NCI-H1694 treated with DMSO at 0.1 percent for 48 hours (cell line): ENCODE measurements around the gene TSFM.

Experiments used
- DNase-seq: peaks from one replicate; lab custom pipeline; 2025; lab: John Stamatoyannopoulos, UW

The TSFM gene

DNA sequence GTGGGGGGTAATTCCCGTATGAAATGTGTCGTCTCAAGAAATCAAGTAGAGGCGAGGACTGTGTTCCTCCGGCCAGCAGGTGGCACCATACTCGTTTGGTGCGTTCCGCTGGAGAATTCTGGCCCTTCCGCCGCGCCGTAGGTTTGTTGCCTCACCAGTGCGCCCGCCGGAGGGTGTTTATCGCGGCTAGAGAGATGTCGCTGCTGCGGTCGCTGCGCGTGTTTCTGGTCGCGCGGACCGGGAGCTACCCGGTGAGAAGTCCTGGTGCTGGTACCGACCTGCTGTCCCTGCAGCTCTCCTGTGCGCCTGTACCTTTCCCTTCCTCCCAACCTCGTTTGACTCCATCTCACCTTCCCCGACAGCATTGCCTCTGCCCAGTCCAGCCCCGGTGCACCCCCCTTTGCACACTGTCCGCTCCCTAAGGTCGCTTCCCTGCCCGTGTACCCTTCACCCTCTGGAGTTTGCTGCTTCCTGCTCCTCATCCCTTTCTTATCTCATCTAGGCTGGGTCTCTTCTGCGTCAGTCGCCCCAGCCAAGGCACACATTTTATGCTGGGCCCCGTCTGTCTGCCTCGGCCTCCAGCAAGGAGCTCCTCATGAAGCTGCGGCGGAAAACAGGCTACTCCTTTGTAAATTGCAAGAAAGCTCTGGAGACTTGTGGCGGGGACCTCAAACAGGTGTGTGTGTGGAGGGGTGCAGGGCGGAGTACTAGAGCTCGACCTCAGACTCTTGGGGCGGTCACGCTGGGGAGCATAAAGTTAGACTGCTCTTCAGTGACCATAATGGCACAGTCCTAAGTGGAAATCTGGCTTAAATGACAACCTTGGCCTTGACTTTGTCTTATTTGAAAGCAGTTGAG, at the start of gene TSFM:
TSFM (plus strand) TSS at position 180 of the 858 bp plus-strand sequence; CDS start at position 195, 15 bp downstream.
- DNase-seq = peak; percentile 75

DNA sequence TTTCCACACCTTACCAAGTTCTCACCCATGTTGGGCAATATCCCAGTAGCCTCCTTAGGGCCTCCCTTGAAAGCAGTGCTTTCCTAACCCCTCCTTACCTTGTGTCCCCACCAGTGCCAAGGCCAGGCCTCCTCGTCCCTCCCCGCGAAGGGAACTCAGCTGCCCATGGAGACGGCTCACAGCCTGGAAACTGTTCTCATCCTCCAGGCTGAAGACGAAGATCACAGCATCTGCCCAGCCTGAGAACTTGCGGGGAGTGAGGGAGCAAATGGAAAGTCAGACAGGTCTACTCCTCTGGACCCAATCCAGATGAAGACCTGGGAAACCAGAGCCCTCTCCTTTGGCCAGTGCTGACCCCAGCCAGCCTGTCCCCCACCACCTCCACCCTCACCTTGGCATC, 48.7 kb upstream of the TSFM start:
- no peak for DNase-seq

GRCh38 chr12:57734591-57734990, 48.0 kb upstream of the TSFM start:
- no peak for DNase-seq

GRCh38 chr12:57735198-57735855, 47.3 kb upstream of the TSFM start:
- no peak for DNase-seq

- no peak for DNase-seq
Measured at GRCh38 chr12:57735952-57736740, 46.4 kb upstream of the TSFM start.

GRCh38 chr12:57736741-57737466, 45.7 kb upstream of the TSFM start:
- DNase-seq = no peak

GRCh38 chr12:57737467-57738460, 44.8 kb upstream of the TSFM start:
- DNase-seq = no peak

DNA sequence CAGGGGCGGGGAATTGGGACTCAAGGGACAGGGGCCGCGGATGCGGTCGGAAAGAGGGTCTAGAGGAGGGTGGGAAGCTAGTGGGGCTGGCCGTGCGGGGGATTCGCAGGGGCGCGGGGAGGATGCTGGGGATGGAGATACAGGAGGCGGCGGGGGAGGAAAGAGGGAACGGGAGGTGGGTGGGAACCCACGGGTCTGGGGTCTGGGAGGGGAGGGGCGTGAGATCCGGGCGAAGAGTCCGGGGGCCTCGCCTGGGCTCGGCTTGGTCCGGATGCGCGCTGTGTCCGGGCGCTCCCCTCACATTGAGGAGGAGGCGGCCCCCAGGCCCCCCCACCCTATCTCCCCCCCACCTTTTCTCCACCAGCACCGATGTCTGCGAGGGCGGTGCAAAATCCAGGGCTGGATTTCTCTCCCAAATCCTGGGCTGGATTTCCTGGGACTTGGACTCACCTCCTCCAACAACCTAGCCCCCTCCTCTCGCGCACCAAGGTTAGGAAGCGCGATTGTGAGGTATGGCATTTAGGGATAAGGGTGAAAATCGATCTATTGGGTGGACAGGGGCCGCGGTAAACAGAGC, 43.8 kb upstream of the TSFM start, which contains the start of gene AGAP2:
AGAP2 (minus strand) TSS at position 82 of the 577 bp plus-strand sequence. CDS start 496 bp downstream, outside the sequence.
- DNase-seq = peak; percentile 39

- DNase-seq = no peak
Measured at GRCh38 chr12:57739387-57739786, 43.2 kb upstream of the TSFM start.

DNA sequence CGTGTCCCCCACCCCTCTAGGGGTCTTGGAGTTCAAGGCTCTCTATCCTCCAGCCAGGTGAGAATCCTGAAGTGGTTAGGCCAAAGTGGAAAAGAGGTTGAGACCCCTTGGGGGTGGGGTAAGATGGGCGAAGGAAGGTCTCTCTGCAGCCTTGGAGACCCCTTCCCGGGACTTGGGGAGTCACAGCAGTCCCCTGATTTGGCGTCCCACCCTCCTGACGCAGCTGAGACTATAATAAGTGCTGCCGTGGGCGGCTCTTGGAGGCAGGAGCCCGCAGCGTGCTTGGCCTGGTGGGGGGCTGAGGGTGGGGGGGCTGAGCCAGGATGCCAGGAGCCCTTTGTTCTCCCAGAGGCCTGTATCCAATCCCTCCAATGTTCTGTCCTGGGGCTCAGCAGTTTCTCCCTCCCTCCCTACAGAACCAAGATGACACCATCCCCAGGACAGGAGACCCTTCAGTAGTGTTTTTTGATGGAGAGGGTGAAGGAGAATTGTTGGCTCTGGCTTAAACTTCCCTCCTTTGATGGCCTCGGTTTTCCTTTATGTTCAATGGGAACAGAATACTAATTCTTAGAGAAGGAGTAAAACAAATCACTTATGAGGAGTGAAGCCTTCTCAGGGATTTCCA, 42.6 kb upstream of the TSFM start:
- DNase-seq = no peak

DNA sequence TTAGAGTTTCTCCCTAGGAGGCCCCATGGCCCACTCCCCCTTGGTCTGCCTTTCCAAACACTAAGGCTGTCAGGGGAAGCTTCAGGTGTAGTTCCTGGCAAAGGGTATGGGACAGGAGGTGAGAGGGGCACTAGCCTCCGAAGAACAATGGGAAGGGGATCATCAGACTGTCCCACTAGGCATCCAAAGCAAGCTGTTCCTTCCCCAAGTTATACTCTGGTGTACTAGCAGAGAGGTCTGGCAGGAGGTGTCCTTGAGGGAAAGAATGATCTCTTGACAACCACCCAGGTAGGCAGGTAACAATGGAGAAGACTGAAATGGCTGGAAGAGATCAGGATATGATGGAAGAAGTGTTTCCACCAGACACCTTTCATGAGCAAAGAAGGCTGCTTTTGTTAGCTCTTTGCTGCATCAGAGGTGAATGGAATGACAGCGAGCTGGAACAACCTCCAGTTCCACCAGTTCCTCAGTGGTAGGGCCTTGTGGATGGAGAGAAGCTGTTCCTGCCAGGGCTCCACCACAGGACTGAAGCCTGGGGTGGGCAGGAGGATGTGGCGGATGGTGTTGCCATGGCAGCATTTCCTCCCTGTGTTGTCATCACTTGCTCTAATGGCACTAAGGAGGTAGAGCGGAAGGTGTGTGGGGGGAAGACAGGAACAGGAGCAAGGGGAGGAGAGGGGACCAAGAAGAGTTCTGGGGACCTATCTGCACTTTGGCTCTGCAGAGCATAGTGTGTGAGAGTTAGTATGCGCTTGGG, 41.8 kb upstream of the TSFM start:
- DNase-seq = no peak

GRCh38 chr12:57741413-57741789, 41.2 kb upstream of the TSFM start:
- DNase-seq = no peak

DNA sequence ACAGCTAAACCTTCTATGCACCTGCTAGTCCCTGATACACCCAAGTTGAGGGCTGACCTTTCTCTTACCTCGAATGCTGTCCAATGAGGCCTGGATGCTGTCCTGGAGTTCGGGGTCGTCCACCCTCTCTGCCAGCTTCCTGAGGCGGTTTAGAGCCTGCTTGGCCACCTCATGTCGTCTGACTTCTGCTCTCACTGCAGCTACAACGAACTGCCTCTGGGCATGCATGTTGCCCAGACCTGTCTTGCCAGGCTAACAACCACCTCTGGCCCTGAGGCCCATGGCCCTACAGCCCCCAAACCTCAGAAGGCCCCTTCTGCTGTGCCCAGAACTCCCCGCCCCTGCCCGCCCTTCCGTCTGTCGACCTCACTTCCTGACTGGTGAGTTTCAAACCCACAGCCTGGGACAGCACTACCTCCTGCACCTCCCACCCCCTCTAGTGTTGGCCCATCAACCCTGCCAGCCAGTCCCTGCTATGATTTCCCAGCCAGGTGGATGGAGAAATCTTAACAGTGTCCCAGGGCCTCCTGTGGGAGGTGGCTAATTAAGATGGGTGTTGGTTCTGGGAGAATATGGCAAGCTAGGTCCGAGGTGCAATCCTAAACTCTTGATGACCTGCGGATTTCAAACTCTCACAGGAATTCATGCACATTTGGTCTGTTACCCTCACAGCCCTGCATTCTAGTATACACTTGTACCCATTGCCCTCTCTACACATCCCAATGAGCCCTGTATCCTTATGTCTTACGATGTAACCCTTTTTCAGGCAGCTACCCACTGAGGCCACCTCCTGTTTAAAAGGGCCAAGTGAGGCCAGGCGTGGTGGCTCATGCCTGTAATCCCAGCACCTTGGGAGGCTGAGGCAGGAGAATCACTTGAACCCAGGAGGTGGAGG, 40.5 kb upstream of the TSFM start:
- DNase-seq = no peak

- no peak for DNase-seq
Measured at GRCh38 chr12:57743769-57744168, 38.8 kb upstream of the TSFM start.

DNA sequence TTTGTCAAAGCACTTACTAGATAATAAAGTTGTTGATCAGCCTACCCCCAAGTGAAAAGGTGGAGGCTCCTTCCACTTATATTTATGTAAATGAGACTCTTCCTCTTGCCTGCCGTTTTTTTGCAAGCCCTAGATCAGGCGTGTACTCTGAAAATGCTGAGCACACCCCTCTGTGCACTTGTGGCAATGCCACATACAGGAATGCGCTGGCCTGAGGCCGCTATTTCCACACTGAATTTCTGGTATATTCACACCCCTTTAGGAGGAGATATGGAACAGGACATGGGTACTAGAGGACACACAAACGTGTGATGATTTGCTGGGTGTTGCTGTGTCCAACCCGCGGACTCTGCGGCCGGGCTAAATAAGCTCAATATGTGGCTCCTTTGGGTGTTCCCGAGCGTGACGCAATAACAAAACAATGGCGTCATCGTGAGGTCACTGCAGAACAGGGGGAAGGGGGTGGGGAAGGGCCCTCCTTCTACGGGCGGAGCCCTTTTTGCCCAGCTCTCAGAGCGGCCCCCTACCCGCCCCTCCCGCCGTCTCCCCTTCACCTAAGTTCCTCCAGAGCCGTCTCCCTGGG, 38.3 kb upstream of the TSFM start:
- DNase-seq = no peak

DNA sequence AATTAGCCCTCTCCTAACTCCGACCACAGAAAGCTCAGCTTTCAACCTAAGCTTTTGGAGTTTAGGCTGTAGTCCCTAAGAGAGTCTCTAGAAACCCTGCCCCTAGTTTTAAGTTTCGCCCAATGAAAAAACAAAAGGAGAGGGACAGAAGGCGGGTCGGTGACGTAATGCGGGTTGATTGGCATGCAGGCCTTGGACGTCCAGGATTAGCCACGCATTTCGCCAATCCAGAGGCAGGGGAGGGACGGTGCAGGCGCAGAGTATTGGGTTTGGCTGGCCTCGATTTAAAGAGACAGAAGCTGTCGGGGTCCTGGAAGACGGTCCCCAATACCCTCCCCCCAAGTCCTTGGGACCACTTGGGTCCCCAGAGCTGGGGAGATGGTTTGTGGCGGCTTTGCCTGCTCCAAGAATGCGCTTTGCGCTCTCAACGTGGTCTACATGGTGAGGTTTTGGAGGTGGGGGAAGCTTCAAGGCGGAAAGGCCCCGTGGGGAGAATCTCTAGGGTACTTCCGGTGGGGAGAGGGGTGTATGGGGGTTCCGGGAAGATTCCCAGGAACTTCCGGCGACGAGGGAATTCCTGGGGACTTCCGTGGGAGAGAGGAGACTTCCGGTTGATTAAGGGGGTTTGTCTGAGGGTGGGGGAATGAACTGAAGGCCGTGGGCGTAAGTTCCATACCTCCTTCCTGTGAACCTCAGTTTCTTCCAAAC, 37.7 kb upstream of the TSFM start, which contains the start of gene TSPAN31:
TSPAN31 (plus strand) TSS at position 263 of the 708 bp plus-strand sequence; CDS start at position 379, 116 bp downstream.
- peak; percentile 93 for DNase-seq

DNA sequence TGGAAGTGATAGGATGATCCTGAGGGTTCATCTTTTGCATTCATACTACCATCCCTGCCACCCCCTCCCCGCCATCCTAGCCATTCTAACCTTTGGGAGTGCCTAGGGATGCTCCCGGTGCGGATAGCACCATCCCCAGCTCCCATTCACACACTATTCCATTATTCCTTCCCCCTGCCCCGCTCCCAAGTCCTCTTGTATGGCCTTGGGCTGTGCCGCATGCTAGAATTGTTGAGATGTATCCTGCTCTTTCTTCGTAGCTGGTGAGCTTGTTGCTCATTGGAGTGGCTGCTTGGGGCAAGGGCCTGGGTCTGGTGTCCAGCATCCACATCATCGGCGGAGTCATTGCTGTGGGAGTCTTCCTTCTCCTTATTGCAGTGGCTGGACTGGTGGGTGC, 37.1 kb upstream of the TSFM start:
- DNase-seq = no peak
